ENCODE data around the gene FLCN.

The FLCN gene

GRCh38 chr17:17164156-17164555 is 72.8 kb downstream of the FLCN start:
- no peak for DNase-seq

All from NCI-H1930 (cell line).